HTR-8/SVneo (cell line): ENCODE measurements around the gene CDH13.
A peak's percentile ranks its signal among the peaks of the same experiment; 100 is the strongest.

Source experiments
- DNase-seq: peaks from one replicate; pipeline ENCODE4 v3.0.0; 2011; ENCODE audit warnings: low spot score, mixed read lengths; ENCODE audit not compliant: insufficient read length
- FAIRE-seq: peaks from 2 replicates; lab custom pipeline; 2011; peaks lifted over from hg19 to GRCh38; lab: Jason Lieb, UNC

CDH13 gene

DNA sequence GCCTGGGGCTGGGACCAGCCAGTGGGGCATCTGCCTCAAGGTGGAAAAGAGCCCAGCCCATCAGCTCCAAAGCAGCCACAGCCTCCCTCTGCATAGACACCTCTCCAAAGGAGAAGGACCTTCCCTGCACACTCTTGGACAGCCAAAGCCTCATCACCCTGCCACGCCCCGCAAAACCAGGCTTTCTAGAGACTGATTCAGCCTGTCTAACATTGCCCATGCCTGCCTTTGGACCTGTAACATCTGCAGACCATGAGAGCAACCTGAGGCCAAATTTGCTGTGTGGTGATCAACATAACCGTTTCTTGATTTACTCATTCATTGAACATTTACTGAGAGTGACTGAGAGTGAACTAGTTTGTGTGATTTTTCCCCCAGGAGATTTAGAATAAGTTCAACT, 961.3 kb downstream of the CDH13 start:
- FAIRE-seq (no peak), DNase-seq (no peak)

DNA sequence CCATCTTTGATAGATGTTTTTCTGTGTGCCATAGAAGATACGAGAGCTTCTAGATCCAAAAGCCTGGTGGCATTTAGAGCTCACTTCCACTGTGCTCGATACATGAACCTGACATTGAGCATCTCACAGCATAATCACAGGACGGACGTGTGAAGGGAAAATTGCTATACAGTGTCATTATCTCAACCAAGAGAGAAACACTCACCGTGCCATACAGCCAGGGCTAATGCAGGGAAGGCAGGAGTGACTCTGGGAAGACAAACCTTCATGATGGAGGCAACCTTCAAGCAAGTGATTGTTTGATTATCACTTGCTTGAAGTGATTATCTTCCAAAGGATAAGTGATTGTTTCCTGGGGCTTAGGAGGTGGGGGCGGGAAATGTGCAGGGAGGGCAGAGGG, 962.8 kb downstream of the CDH13 start:
- DNase-seq (no peak), FAIRE-seq (peak; percentile 4)

DNA sequence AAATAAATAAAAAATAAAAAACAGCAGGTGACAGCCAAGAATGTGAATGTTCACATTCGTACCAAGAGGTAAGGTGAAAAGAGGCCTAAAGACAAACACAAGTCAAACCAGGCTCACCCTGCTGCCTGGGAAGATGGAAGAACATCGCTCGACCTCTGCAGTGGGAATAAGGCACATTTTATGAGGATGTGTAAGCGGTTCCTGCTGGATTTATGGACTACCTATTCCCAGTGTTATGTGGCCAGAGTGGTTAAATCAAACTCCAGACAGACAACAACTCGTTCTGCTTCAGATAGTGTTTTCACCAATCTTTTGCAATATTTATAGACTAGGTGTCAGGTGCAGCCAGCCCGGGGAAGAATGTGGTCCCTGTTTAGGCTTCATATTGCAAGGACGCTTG, 966.0 kb downstream of the CDH13 start:
- DNase-seq (no peak), FAIRE-seq (peak; percentile 4)

DNA sequence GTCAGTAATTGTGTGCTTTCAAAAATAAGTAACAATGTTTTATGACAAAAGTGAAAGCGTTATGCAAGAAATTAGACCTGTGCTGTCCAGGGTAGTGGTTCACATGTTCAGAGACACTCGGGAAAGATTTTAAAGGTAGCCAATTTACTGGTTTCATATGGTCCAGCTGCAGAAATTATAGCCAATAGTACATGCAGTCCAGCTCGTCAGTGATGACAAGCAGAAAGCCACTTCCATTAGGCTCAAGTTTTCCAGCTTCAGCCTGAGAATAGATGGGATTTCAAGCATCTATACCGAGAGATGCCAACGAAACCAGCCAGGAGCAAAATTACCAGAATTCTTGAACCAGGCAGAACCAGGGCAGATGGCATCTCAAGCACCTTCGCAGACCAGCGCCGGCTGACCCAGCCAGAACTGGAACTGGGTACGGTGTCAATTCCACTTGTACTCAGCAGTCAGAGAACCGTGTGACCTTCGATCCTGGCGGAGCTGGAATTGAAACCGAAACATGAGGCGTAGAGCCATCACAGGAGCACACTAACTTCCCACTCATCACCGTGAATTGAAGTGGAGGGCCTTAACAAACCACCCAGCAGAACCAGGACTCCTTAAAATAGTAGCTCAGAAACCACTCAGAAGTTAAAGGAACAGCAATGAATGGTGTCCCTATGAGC, 973.2 kb downstream of the CDH13 start:
- DNase-seq (no peak), FAIRE-seq (no peak)

DNA sequence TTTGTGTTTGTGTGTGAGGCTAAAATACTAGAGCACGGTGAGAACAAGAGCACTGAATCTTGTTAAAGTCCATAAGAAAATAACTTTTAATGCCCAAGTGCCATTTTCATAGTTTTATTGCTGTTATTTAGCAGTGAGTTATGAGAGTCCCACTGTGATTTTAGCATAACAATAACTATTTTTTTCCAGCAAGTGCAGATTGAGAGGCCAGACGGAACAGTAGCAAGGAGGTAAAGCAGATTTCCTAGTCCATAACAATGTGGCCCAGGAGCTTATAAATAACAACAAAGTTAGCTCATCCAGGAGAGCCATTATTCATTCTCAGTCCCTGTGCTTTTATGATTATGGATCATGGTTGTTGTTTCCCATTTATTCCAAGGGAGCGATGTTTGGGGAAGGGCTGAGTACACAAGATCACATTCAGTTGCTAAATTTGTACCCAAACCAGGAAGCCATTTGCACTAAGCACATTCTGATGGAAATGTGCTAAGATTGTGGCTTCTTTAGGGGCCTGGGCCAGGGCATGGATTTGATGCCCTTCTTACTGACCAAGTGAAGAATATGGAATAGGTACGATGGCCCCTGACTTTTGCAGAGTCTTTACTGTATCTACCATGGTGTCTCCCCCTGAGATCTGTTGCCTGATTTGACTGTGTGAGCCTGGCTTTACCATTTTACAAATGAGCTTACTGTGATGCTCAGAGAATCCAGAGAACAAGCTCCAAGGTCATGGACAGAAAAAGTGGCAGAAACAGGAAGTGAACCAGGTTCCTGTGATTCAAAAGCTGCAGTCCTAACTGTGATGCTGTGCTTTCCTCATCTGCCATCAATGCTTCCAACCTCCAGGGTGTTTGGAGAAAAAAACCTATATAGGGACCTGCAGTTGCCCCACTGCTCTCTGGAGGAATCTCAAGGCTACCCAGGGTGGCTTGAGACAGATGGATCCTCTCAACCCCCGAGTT, 976.3 kb downstream of the CDH13 start:
- FAIRE-seq (no peak), DNase-seq (no peak)

DNA sequence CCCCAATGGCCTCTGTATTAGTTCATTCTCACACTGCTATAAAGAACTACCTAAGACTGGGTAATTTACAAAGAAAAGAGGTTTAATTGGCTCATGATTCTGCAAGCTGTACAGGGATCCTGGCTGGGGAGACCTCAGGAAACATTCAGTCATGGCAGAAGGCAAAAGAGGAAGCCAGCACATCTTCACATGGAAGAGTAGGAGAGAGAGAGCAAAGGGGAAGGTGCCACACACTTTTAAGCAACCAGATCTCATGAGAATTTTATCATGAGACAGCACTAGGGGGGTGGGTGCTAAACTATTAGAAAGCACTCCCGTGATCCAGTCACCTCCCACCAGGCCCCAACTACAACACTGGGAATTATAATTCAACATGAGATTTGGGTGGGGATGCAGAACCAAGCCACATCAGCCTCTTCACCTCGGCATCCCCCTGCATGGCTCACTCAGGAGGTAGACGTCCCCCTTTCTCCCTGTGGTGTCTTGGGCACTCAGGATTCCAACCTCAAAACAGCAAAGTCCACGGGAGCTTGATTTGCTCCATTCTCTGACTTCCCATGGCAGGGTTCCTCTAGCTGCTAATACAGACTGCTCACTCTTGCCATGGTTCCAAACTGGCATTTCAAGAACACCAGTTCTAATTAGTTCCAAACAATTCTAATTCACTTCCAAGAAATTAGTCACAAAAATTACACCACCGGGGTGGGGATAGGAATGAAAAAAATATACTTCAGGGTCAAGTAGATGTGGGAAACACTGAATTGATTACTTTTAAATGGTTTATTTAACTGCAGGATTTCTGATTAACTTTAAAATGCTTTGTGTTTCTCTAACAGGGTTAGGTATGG, 977.2 kb downstream of the CDH13 start:
- no peak for FAIRE-seq
- no peak for DNase-seq

DNA sequence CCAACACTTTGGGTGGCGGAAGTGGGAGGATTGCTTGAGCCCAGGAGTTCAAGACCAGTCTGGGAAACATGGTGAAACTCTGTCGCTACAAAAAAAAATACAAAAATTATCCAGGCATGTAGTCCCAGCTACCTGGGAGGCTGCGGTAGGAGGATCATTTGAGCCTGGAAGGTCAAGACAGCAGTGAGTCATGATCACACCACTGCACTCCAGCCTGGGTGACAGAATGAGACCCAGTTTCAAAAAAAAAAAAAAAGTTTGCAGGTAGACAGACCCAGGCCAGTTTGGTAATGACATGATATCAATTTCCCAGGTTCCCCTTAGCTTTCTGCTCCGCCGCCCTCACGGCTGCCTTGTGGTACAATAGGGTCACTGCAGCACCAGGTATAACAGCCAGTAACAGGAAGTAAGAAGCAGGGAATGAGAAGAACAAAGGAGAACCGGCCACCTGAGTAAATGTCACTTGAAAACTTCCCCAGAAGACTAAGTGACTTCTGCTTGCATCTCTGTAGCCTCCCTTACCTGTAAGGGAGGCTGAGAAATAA, 979.8 kb downstream of the CDH13 start:
- DNase-seq (no peak), FAIRE-seq (no peak)

DNA sequence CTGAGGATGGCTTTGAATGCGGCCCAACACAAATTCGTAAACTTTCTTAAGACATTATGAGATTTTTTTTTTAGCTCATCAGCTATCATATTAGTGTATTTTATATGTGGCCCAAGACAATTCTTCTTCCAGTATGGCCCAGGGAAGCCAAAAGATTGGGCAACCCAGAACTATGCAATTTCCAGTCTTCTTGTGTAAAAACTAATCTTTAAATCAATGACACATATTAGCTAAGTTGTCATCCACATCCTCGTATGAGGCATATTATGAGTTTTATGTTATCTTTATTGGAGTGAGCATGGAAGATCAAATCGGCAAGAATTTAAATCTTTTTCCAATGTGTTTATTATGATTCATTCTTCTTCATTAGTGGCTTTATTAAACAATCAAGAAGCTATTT, 982.4 kb downstream of the CDH13 start:
- FAIRE-seq = no peak
- no peak for DNase-seq

DNA sequence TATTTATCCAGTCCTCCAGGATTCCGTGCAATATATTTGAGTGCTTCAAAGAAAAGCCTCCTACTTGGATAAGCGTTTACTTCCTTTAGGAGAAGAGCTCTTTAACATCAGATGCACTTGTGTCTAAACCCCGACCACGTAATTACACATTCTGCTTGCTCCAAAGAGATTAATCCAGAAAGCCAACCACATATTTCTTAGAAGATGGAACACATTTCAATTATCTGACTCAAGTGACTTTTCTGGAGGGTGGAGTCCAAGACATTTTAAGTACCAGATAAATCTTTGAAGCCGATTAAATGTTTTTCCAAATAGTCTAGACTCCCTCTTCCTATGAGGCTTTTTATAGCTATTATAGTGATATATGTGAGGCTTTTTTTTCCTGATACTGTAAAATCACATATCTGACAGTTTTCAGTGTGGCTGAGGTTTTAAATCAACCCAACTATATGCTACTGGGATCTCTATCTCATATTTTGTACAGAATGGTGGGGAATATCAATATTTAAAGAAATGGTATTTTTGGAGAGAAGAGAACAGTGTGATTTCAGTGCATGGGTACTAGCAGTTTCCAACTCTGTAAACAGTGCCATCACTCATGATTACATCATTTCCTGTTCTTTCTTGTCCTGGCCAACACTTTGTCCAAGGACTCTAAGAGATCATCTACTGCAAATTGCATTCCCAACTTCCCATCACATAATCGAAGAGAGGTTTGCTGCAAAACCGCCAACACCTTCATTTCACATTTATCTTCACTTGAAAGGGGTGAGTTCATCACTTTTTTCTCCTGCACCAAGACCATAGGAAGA, 988.6 kb downstream of the CDH13 start:
- no peak for FAIRE-seq
- DNase-seq = no peak

DNA sequence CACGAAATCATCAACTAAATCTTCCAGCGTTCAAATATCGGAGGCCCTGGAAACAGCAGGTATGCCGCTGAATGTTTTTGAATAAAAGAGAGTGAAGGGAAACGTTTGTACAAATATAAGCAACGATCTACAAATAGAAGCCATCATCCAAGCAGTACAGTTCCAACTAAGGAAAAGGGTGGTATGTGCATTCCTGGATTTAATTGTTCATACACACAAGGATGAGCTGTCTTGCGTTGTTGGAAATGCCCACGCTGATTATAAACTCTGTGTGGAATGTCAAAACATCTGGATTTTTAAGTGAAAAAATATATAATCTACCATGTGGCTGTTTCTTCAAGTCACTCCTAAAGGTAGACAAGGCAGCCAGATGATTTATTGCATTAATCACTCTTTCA, 989.2 kb downstream of the CDH13 start:
- no peak for FAIRE-seq
- DNase-seq = no peak

DNA sequence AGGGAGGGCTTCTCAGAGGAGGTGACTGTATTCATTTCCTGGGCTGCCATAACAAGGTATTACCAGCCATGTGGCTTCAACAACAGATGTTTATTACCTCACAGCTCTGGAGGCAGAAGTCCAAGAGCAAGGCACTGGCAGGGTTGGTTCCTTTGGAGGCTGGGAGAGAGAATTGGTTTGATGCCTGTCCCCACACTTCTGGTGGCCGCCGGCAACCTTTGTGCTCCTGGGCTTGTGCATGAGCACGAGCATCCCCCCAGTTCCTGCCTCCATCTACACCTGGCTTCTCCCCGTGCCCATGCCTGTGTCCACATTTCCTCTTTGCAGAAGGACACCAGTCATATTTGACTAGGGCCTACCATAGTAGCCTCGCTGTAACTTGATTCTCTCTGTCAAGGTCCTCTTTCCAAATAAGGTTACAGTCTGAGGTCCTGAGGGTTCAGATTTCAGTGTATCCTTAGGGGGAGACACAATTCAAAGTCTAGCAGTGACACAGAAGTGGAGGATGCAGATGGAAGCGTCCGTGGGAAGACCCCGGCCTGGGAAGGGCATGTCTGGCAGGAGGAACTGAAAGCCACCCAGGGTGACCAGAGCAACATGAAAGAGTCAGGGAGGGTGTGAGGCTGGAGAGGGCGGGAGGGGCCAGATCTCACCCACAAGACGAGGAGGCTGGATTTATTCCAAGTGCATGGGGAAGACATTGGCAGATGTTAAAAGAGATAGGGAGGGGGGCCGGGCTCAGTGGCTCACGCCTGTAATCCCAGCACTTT, 992.8 kb downstream of the CDH13 start:
- FAIRE-seq (no peak), DNase-seq (peak; percentile 7)

DNA sequence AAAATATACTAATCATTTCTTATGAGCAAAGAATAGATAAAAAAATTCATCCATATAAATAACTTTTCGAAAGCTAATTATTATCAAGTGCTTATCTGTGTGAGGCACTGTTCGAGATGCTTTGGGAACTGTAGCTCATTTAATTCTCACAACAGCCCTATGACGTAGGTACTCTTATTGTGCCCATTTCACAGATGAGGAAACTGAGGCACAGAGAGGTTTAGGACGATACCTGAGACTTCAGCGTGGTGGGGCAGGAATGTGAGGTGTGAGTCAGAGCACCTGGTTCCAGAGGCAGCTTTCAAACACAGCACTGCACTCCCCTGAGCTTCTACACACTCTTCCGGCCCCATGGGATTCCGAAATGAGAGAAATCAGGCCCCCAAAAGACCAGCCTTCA, 995.2 kb downstream of the CDH13 start:
- FAIRE-seq = no peak
- no peak for DNase-seq

DNA sequence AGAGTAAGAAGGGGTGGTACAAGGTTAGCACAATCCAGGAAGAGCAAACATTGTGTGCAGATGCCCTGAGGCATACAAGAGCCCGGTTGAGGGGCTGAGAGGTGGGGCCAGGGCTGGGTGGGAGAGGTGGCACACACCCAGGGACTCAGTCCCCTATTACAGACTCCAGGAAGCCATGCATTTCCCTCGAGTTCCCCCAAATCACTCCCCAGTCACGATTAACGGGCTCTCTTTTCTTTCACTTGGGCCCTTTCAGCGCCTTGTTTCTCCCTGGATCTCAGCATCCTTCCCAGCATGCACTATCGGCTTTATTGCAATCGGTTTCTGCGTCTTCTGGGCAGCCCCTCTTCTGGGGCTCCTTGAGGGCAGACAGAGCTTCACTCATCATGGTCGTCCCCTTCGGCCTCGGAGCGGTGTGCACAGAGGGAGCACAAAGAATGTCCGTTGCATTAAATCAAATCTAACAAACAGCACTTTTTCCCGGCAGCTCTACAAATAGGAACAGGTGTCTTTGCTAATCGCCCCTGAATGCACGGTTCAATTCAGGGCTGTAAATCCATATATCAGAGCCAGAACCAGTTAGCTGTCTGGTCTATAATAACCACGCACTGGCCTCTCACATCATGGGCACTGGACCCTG, 996.4 kb downstream of the CDH13 start:
- DNase-seq (no peak), FAIRE-seq (no peak)

DNA sequence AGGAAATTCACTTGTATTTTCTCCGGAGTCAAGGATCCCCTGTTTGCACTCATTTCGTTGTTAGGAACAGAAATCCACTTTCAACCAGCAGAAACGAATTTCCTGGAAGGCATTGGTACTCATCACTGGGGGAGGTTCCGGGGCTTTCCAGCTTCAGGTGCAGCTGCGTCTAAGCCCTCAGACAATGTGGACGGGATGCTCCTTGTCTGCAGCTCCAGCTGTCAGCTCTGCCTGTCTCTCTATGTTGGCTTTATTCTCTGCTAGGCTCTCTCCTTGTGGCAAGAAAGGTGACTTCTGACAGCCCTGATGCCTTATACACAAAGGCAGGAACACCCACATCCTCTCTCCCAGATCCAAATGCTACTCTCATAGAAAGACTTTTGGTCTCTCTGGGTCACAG, 997.1 kb downstream of the CDH13 start:
- no peak for FAIRE-seq

DNA sequence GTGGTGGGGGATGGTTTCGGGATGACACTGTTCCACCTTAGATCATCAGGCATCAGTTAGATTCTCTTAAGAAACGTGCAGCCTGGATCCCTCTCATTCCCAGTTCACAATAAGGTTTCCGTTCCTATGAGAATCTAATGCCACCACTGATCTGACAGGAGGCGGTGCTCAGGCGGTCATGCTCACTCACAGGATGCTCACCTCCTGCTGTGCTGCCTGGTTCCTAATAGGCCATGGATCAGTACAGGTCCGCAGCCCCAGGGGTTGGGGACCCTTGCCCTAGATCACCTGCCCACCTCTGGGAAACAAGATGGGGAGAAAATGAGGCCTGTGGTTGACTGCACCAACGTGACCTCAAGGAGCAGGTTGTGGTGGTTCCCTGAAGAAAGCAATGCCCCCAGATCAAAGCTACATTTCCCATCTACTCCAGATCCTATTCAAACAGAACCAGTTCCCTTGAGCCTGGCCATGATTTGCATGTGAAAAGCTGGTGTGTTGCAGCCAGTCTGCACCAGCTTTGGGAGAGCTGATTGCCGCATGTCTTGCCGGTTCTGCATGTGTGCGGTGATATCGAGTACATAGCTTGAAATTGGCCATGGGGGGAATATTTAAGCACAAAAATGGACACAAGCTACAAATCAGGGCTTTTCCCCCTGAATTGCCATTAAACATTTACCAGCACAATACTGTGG, 997.8 kb downstream of the CDH13 start:
- DNase-seq (no peak), FAIRE-seq (peak; percentile 36)

More for the DNA sequence above, 997.1 kb downstream of the CDH13 start:
- DNase-seq = no peak

DNA sequence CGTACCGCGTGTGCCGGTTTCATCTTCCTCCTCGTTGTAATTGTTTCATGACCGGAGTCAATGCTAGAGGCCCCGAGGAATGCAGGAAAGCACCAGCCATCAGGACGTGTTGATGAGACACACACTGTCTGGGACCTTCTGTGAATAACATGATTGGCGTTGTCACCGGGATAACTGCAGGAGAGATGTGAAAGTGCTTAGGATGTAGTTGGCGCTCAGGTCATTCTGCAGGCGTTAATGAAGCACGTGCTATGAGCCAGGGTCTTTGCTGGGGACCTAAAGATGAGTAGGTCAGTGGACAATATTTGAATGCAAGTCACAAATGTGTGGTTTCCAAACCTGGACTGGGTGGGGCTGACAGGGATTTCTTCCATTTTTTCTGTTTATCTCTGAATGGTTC, 999.4 kb downstream of the CDH13 start:
- FAIRE-seq = no peak
- DNase-seq = no peak

DNA sequence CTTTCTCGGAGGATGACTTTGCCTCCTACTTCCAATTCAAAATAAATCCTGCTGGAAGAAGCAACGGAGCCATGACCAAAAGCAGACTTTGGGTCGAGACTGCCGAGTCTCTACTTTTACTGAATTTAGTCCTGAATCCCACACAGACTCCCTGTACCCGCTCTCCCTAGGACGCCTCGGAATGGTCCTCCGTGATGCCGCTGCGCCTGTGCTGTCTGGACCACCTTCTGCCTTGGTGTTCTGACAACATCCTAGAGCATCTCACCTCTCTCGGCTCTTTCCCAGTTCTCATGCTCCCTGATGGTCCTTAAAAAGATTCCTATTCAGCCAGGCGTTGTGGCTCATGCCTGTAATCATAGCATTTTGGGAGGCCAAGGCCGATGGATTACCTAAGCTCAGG, 999.9 kb downstream of the CDH13 start:
- no peak for FAIRE-seq
- no peak for DNase-seq

DNA sequence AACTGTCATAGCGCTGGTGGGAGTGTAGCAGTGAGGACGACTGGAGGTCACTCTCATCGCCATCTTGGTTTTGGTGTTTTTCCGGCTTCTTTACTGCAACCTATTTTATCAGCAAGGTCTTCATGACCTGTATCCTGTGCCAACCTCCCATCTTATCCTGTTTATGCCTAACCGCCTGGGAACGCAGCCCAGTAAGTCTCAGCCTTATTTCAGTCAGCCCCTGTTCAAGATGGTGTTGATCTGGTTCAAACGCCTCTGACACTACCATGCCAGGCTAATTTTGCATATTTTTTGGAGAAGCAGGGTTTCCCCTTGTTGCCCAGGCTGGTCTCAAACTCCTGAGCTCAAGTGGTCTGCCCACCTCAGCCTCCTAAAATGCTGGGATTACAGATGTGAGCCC, 1001.2 kb downstream of the CDH13 start:
- FAIRE-seq = no peak

More for the DNA sequence above, 1001.2 kb downstream of the CDH13 start:
- no peak for DNase-seq
